Mesenteric fat pad (tissue), 1 donor: ENCODE measurements around the gene OR2H2. TPM values are rescaled to one million over a fixed set of nuclear protein-coding genes. Genes with fewer than 3 reads are reported as not detected.
A peak's percentile ranks its signal among the peaks of the same experiment; 100 is the strongest.

ENCODE experiments used
- DNase-seq: peaks from one replicate; pipeline ENCODE4 v3.0.0-alpha.2; 2020; ENCODE audit warnings: low spot score
- total RNA-seq: library from RNA; stranded (reverse); fragmentation: NEBNext Ultra II Directional; extraction: Animal tissue kit (Norgen Biotek cat#: 25700); gene quantifications from one replicate; pipeline ENCODE4 v1.2.1, GENCODE V29; 2021
- donor health status: DM: yes; HTN: yes; CAD: no.

OR2H2 gene
- total RNA-seq, 1 donor from 2014 or later = not detected

DNA sequence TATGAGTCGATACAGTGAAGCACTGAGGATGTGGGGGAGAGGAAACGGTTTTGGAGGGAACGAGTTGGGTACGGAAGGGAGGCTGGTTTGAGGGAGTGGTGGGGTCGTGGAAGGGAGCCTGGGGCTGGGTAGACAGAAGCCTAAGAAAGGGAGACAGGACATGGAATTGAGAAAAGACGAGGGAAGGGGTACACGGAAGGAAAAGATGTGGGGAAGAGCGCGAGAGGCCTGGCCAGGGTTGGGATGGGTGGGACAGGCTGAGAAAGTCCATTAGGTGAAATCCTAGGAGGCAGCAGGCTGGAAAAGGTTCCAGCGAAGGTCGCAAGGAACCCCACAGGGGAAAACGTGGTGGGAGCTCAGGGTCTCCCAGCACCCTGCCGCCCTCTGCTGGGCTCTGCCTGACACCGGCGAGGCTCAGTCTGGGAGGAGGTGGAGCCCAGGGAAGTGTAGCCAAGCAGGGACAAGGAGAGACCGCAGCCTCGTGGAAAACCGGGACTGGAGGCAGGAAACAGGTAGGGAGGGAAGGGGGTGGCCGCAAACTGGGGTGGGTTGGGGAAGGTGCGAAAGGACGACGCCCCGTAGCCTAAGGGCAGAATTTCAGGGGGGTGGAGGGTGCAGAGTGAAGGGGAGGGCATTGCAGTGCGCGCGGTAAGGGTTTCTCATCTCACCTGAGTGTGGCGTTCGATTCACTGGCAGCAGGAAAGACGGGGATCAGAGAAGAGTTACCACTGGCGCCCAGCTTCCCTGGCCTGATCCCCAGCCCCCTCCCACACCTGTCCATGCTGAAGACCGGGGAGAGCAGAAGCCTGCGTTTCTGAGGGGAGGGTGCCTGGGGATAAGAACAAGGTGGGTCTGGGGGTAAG lies 43.7 kb downstream of the OR2H2 start:
- peak; percentile 90 for DNase-seq

DNA sequence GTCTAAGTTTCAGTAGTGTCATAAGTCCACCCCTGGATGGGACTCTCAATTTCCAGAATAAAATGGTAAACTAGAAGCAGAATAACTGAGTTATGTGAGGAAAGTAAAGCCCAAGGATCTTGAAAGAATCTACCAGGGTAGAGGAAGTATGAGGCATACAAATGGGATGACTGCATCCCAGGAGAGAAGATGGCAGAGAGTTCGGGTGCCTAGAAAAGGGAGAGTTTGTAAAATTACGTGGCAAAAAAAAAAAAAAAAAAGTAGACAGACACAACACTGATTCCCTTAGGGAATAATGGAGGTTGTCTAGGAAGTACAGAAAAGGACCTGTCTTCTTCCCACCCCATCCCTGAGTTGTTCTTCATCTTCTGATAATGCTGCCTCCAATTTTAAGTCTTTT lies 44.6 kb downstream of the OR2H2 start:
- no peak for DNase-seq

DNA sequence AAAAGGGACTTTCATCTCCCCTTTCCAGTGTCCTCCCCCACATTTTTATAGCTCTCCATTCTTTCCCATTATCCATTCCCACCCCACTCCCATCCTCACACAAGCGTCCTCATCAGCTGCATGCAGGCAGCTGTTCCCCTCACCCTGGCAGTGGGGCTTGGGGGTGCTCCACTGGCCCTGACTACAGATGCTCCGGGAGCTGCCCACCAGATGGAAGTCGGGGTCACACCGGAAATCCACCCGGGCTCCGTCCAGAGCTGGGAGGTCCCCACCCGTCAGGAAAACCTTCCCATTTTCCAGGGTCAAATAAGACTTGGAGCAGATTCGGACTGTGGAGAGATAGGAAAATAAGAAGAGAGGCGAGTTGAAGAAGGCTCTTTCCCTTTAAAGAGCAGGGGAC lies 45.4 kb downstream of the OR2H2 start:
- no peak for DNase-seq

DNA sequence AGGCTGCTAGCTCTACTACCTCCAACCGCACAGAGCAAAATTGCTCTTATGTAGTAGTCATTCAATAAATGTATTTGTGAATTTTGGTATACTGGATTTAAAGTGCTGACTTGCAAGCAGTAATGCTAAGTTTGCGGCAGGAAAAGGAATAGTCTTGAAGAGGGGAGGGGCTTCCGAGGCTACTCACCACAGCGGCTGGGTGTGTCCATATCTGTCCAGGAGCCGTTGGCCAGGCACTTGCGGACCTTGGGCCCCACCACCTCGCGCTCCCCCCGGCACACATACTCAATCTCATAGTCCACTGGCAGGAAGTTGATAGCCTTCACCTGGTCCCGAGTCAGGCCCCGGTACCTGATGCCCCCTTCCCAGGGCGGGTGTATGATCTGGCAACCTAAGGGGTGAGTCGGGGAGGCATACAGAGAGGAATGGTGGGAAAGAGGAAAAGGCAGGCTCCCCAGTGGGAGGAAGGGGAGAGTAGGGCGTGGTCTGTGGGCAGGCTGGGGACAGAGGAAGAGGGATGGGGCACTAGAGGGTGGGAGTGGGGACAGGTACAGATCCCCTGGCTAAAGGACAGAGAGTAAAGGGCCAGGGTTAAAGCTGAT lies 46.4 kb downstream of the OR2H2 start:
- DNase-seq = no peak

DNA sequence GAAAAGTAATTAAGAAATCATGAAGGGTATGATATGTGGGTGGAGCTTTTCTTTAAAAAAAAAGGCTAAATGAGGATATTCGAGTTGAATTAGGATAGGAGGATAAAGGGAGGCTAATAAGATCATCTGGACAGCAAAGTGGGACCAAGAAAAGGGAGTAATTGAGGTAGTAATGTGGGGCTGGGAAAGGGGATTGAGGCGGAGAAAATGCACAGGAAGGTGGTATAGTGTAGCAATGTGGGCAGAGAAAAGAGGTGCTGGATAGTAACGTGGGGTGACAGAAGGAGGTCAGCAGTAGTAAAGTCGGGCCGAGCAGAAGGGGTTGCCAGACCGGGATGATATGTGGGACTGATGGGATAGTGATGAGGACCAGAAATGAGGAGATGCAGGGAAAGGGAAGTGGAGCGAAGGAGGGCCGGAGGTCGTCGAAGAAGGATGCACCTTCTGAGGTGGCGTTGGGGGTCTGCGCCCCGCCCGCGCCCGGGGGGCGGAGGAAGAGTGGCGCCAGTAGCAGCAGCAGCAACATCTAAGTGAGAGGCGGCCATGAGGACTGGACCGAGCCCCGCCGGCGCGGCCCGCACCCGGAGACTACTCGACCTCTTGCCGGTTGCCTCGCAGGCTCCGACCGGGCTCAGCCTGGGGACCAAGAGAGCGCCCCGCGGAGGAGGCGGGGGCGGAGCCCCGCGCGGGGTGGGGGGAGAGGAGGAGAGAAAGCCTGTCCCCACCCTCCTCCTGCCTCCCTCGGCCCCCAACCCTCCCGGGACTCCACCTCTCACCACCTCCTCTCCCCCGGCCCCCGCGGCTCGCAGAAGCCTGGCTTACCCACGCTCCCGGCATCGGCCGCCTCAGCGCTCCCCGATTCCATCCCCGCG lies 47.2 kb downstream of the OR2H2 start:
- peak; percentile 90 for DNase-seq

DNA sequence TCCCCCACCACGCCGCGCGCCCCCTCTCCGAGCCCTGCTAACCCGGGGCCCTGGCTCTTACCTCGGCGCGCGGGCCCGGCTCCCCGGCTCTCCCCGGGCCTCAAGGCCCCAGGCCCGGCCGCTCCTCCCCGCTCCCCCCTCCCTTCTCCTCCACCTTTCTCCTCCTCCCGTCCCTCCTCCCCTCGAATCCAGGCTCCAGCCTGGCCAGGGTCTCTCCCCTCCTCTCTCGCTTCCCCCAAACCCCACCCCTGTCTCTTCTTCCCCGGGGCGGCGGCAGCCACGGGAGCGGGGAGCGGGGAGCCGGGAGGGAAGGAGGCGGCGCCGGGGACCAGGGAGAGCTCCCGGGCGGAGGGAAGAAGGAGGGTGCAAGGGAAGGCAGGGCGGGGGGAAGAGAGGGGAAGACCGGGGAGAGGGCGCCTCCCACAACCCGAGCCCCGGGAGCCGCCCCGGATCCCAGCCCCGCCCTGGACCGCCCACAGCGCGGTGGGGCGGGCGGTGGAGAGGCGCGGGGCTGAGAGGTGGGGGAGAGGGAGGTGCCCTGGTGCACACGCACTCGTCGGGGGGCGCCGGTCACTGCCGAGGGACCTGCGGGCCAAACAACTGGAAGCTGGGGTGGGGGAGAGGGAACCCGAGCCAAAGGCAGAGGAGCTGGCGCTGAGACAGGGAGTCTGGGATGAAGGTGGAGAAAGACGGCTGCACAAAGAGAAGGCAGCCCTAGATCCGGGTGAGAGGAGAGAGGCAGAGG lies 48.0 kb downstream of the OR2H2 start, which contains the start of gene GABBR1:
Gene GABBR1 (minus strand): TSS at position 395 of the 745 bp plus-strand sequence. CDS start 798 bp downstream, outside the sequence.
- peak; percentile 92 for DNase-seq

DNA sequence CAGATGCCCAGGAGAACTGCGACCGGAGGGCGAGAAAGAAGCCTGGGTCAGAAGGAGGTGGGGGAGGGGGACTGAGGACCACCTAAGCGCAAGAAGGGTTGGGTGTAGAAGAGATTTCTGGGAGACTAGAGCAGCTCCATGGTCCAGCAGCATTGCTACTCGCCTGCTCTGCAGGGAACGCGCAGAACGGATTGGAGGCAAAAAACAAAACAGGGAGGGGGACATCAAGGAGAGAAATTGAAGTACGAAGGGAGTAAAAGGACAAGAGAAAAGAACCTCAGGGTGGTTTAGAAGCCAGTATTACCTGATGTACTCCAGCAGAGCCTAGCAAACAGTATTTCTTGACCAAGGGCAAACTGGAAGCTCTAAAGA lies 48.6 kb downstream of the OR2H2 start:
- no peak for DNase-seq

DNA sequence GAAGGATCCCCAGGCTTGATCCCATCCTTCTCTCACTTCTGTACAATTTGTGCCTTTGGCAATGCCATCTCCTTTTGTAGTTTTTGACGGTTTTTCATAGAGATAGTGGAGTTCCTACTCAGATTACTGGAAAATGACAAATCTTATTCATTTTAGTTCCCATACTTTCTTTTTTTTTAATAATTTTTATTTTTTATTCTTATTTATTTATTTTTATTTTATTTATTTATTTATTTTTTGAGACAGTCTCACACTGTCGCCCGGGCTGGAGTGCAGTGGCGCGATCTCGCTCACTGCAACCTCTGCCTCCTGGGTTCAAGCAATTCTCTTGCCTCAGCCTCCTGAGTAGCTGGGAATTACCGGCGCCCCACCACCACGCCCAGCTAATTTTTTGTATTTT lies 52.3 kb downstream of the OR2H2 start:
- no peak for DNase-seq

Other genes starting within 250 kb of the OR2H2 start
- not detected for gene OR5V1, start 216.3 kb upstream of the OR2H2 start, total RNA-seq
- not detected for gene OR12D3, start 209.8 kb upstream of the OR2H2 start, total RNA-seq
- not detected for gene OR12D2, start 189.5 kb upstream of the OR2H2 start, total RNA-seq
- not detected for gene OR12D1, start 170.2 kb upstream of the OR2H2 start, total RNA-seq
- gene OR10C1, start 145.8 kb upstream of the OR2H2 start, total RNA-seq = not detected
- not detected for gene OR11A1, start 128.1 kb upstream of the OR2H2 start, total RNA-seq
- not detected for gene OR2H1, start 128.0 kb upstream of the OR2H2 start, total RNA-seq
- not detected for gene MAS1L, start 97.2 kb upstream of the OR2H2 start, total RNA-seq
- not detected for gene UBD, start 25.4 kb upstream of the OR2H2 start, total RNA-seq
- gene GABBR1, start 48.1 kb downstream of the OR2H2 start, total RNA-seq = 33.5 TPM
- gene MOG, start 72.0 kb downstream of the OR2H2 start, total RNA-seq = not detected
- gene ZFP57, start 96.0 kb downstream of the OR2H2 start, total RNA-seq = not detected
- 66.5 TPM for gene HLA-F, start 138.3 kb downstream of the OR2H2 start, total RNA-seq
- not detected for gene HLA-G, start 242.7 kb downstream of the OR2H2 start, total RNA-seq